HG03135 (cell line): ENCODE data around the gene GRM7.

ENCODE experiments used
- ATAC-seq: cut with Tn5 transposase; IDR thresholded peaks from one replicate; pipeline ENCODE4 v1.9.1; 2021; ENCODE audit warnings: mild to moderate bottlenecking, moderate library complexity; ENCODE audit not compliant: unreplicated experiment

The GRM7 gene

GRCh38 chr3:7385635-7386034 is 524.7 kb downstream of the GRM7 start:
- no peak for ATAC-seq

DNA sequence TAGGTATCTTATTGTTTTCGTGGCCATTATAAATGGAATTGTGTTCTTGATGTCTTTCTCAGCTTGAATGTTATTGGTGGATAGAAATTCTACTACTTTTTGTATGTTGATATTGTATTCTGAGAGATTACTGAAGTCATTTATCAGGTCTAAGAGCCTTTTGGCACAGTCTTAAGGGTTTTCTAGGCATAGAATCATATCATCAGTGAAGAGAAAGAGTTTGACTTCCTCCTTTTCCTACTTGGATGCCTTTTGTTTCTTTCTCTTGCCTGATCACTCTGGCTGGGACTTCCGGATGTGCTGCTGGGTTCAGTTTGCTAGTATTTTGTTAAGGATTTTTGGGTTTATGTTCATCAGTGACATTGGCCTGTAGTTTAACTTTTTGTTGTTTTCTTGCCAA is 527.1 kb downstream of the GRM7 start:
- no peak for ATAC-seq

GRCh38 chr3:7392206-7392605 is 531.3 kb downstream of the GRM7 start:
- no peak for ATAC-seq

GRCh38 chr3:7393944-7394605 is 533.2 kb downstream of the GRM7 start:
- no peak for ATAC-seq

DNA sequence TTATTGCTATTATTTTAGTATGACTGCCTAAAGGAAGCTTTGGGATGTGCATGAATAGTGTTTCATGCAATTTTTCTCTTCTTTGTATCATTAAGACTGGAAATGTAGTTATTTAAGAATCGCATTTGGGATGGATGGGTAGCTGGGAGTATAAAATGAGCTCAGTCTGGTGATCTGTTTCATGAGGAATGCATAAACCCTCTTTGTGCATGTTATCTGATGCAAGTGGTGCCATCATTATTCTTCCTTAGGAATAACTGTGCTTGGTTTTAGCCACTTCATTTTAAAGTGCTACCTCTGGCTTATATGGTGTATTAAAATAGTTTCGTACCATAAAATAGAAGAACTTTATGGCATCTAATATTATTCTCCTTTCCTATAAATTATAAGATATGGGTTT is 535.6 kb downstream of the GRM7 start:
- ATAC-seq, result no peak

GRCh38 chr3:7397097-7397496 is 536.2 kb downstream of the GRM7 start:
- ATAC-seq, result no peak

- ATAC-seq, result no peak
Measured at GRCh38 chr3:7400360-7400759, 539.4 kb downstream of the GRM7 start.

DNA sequence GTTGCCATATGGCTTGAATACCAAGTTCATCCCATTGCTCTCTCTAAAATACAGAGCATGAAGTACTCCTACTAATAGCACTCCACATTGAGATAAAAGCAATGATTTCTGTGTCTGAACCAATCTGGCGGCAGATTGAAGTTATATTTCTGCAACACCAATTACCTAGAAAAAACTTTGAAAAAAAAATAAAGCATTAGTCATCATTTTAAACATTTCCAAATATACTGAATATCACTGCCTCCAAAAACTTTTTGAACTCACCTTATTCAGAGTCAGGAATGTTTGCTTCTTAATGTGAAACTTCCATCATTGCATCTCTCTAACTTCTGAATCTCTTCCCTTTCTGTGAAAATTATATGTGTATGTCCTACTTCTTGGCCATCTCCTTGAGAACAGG is 540.5 kb downstream of the GRM7 start:
- ATAC-seq, result no peak

DNA sequence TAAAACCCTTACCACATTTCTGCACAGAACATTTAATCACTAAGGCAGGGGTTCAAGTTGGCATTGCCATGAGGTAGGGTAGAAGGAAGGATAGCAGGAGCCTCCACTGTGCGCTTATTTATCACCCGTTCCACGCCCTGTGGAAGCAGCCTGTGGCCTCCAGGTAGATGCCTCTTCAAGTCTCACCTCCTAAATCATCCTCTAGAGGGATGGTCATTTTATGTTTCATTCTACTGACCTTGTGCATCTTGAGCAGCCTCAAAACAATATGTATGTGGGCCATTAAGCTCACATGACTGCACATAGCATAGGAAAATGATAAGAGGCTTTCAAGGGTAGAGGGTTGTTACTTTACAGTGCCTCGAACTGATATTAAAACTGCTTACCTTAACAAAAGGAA is 546.2 kb downstream of the GRM7 start:
- no peak for ATAC-seq

- no peak for ATAC-seq
Measured at GRCh38 chr3:7410782-7411181, 549.9 kb downstream of the GRM7 start.

DNA sequence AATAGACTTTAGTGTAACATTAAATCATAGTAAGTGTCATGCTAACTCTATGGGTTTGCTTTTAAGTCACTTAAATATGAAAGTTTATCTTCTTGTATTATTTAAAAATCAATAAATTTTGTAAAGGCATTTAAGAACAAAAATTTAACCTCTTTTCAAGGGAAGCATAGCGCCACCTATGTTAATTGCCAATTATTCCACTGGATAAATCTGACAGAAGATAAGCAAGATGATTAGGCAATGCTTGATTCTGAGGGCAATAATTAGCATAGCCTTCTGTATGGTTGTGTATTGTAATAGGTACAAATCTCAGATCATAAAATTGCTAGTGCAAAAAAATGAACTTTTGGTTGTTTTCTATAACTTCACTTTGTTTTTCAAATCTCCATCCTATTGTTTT is 560.1 kb downstream of the GRM7 start:
- ATAC-seq, result no peak

GRCh38 chr3:7423036-7423435 is 562.1 kb downstream of the GRM7 start:
- no peak for ATAC-seq

DNA sequence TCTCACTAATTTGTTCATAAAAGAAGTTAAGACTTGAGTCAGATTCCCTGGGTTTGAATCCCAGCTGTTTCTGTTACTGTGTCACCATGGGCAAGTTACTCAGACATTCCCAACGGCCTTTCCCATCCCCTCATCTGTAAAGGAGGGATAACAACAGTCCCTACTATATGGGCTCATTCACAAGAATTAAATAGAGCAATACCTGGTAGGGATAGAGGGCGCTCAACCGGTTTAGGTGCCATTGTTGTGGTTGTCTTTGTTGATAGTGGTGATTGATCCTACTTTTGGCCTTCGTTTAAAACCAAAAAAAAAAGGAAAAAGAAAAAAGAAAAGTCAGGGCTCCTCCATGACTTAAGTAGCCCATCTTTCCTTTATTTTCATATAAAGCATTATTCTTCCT is 563.1 kb downstream of the GRM7 start:
- no peak for ATAC-seq

- ATAC-seq, result no peak
Measured at GRCh38 chr3:7428206-7428718, 567.3 kb downstream of the GRM7 start.

GRCh38 chr3:7432610-7433009 is 571.7 kb downstream of the GRM7 start:
- ATAC-seq, result no peak

DNA sequence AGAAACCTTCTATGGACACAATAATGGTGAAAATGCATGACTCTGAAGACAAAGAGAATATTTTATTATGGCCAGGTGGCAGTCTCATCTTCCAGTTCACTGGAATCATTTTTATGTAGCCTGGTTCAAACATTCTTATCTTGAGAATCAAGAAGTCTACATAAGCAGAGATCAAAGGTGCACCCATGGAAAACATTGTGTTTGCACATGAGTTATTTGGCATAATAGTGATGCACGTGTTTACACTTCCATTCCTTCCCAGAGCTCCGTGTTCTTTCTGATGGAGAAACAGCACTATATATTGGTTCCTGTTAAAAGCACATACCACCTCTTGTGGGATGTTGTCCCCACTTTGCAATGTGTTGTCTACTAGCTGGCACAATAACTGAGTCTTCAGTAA is 572.2 kb downstream of the GRM7 start:
- ATAC-seq, result no peak

DNA sequence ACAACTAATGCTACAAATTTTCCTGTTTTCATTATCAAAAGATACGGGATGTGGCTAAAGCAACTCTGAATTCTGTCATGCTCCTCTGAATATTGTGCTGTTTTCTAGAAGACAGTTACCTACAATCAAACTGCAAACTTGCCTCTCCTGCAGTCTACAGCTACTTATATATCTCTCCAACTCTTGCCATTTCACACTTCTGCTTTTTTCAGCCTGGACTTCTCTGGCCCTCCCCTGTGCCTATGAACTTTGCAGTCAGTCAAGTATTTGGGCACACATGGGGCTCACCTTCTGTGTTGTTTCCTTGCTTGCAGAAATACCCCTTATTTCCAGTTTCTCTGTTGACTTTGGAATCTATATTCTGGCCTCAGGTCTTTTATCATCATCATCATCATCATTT is 575.6 kb downstream of the GRM7 start:
- ATAC-seq, result no peak

DNA sequence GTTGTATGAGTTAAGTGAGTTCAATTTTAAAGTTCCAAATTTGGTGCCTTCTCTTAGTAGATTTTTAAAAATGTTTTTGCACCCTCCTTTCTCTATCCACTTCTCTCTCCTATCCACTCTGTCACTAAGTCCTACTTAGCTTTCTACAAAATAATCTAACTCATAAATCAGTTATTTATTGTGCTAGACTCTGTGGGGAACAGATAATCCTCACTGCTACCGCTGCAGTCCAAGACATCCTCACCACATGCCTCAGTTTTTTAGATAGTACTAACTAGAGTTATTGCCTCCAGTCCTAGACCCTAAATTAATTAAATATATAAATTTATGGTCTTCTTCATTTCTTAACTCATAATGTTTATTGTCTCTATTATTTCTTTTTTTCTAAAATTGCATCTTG is 576.3 kb downstream of the GRM7 start:
- no peak for ATAC-seq

GRCh38 chr3:7439101-7439680 is 578.3 kb downstream of the GRM7 start:
- ATAC-seq, result no peak

DNA sequence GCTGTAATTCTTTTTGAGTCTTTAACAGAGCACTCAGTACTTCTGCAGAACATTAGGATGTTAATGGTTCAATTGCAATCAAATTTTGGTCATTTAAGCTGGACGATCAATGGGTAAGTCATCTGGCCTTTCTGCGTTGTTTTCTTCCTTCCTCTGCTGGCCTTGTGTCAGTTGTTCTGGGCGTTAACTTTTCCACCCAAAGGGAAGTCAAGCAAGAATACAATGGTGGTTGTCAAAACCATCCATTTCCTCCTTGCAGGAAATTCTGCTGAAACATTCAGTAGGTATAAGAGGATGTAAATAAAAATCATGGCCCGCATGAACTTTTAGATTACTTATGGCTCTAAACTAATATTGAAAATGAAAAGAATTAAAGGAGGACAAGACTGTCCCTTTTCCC is 584.0 kb downstream of the GRM7 start:
- no peak for ATAC-seq

- ATAC-seq, result no peak
Measured at GRCh38 chr3:7445331-7445730, 584.4 kb downstream of the GRM7 start.

- ATAC-seq, result peak; percentile 99
Measured at GRCh38 chr3:7447197-7447769, 586.4 kb downstream of the GRM7 start.

- no peak for ATAC-seq
Measured at GRCh38 chr3:7456386-7456785, 595.5 kb downstream of the GRM7 start.
